ENCODE results near the gene CRACDL. TPM values are rescaled to one million over a fixed set of nuclear protein-coding genes. Genes with fewer than 3 reads are reported as not detected.

CRACDL gene
- total RNA-seq, 1 donor from 2014 or later = 0.52 TPM

- Histone ChIP-seq H3K4me3 (ENCODE audit: low read length in 3 of 3) (peak overlapping the region in 1 of 3 donors; percentile 25), H3K9me3 (ENCODE audit: control insufficient read depth in 3 of 3, low read length in 3 of 3) (no peaks in the 10 kb centered on the region), H3K4me1 (ENCODE audit: control insufficient read depth in 3 of 3, insufficient read depth in 3 of 3, low read length in 3 of 3) (peaks cover 6 to 15% (median 9%) of the 10 kb centered on the region in 3 donors), H3K27me3 (ENCODE audit: control insufficient read depth in 3 of 3, insufficient read depth in 3 of 3, low read length in 3 of 3) (no peaks in the 10 kb centered on the region), H3K27ac (ENCODE audit: low read depth, low read length) (peak overlapping the region; percentile 41), H3K9ac (ENCODE audit: low read depth in 1 of 3, low read length in 3 of 3) (no peak overlapping the region), H3K36me3 (ENCODE audit: control insufficient read depth in 3 of 3, insufficient read depth in 3 of 3, low read length in 3 of 3) (no peaks in the 10 kb centered on the region)
Measured at GRCh38 chr2:98869870-98870269, 66.2 kb downstream of the CRACDL start.

- Histone ChIP-seq H3K27ac (ENCODE audit: low read depth, low read length) (peak overlapping the region; percentile 41), H3K9me3 (ENCODE audit: control insufficient read depth in 3 of 3, low read length in 3 of 3) (no peaks in the 10 kb centered on the region), H3K4me3 (ENCODE audit: low read length in 3 of 3) (no peak overlapping the region)
Measured at GRCh38 chr2:98869272-98869641, 66.8 kb downstream of the CRACDL start.

GRCh38 chr2:98868548-98869271 lies 67.3 kb downstream of the CRACDL start:
- no peaks in the 10 kb centered on the region for H3K27me3 ChIP-seq (ENCODE audit: control insufficient read depth in 3 of 3, insufficient read depth in 3 of 3, low read length in 3 of 3)
- no peaks in the 10 kb centered on the region for H3K36me3 ChIP-seq (ENCODE audit: control insufficient read depth in 3 of 3, insufficient read depth in 3 of 3, low read length in 3 of 3)
- no peak overlapping the region for H3K27ac ChIP-seq (ENCODE audit: low read depth, low read length)
- H3K9me3 ChIP-seq (ENCODE audit: control insufficient read depth in 3 of 3, low read length in 3 of 3) = no peaks in the 10 kb centered on the region
- peaks cover 6 to 15% (median 9%) of the 10 kb centered on the region in 3 donors for H3K4me1 ChIP-seq (ENCODE audit: control insufficient read depth in 3 of 3, insufficient read depth in 3 of 3, low read length in 3 of 3)
- no peak overlapping the region for H3K4me3 ChIP-seq (ENCODE audit: low read length in 3 of 3)
- no peak overlapping the region for H3K9ac ChIP-seq (ENCODE audit: low read depth in 1 of 3, low read length in 3 of 3)

More at GRCh38 chr2:98869272-98869641, 66.8 kb downstream of the CRACDL start:
- no peaks in the 10 kb centered on the region for H3K27me3 ChIP-seq (ENCODE audit: control insufficient read depth in 3 of 3, insufficient read depth in 3 of 3, low read length in 3 of 3)
- peaks cover 6 to 15% (median 9%) of the 10 kb centered on the region in 3 donors for H3K4me1 ChIP-seq (ENCODE audit: control insufficient read depth in 3 of 3, insufficient read depth in 3 of 3, low read length in 3 of 3)
- no peaks in the 10 kb centered on the region for H3K36me3 ChIP-seq (ENCODE audit: control insufficient read depth in 3 of 3, insufficient read depth in 3 of 3, low read length in 3 of 3)
- H3K9ac ChIP-seq (ENCODE audit: low read depth in 1 of 3, low read length in 3 of 3) = no peak overlapping the region

GRCh38 chr2:98867539-98868309 lies 68.3 kb downstream of the CRACDL start:
- Histone ChIP-seq H3K27me3 (ENCODE audit: control insufficient read depth in 3 of 3, insufficient read depth in 3 of 3, low read length in 3 of 3) (no peaks in the 10 kb centered on the region), H3K36me3 (ENCODE audit: control insufficient read depth in 3 of 3, insufficient read depth in 3 of 3, low read length in 3 of 3) (no peaks in the 10 kb centered on the region), H3K9ac (ENCODE audit: low read depth in 1 of 3, low read length in 3 of 3) (no peak overlapping the region), H3K9me3 (ENCODE audit: control insufficient read depth in 3 of 3, low read length in 3 of 3) (no peaks in the 10 kb centered on the region), H3K27ac (ENCODE audit: low read depth, low read length) (no peak overlapping the region), H3K4me3 (ENCODE audit: low read length in 3 of 3) (no peak overlapping the region), H3K4me1 (ENCODE audit: control insufficient read depth in 3 of 3, insufficient read depth in 3 of 3, low read length in 3 of 3) (peaks cover 6 to 15% (median 9%) of the 10 kb centered on the region in 3 donors)

GRCh38 chr2:98866033-98866432 lies 70.0 kb downstream of the CRACDL start:
- Histone ChIP-seq H3K4me3 (ENCODE audit: low read length in 3 of 3) (no peak overlapping the region), H3K27me3 (ENCODE audit: control insufficient read depth in 3 of 3, insufficient read depth in 3 of 3, low read length in 3 of 3) (no peaks in the 10 kb centered on the region), H3K9me3 (ENCODE audit: control insufficient read depth in 3 of 3, low read length in 3 of 3) (peaks cover 0 to 2% (median 0%) of the 10 kb centered on the region in 3 donors), H3K4me1 (ENCODE audit: control insufficient read depth in 3 of 3, insufficient read depth in 3 of 3, low read length in 3 of 3) (peaks cover 6 to 15% (median 9%) of the 10 kb centered on the region in 3 donors), H3K27ac (ENCODE audit: low read depth, low read length) (no peak overlapping the region), H3K36me3 (ENCODE audit: control insufficient read depth in 3 of 3, insufficient read depth in 3 of 3, low read length in 3 of 3) (no peaks in the 10 kb centered on the region), H3K9ac (ENCODE audit: low read depth in 1 of 3, low read length in 3 of 3) (no peak overlapping the region)

GRCh38 chr2:98861601-98862000 lies 74.4 kb downstream of the CRACDL start:
- H3K4me1 ChIP-seq (ENCODE audit: control insufficient read depth in 3 of 3, insufficient read depth in 3 of 3, low read length in 3 of 3) = no peaks in the 10 kb centered on the region
- H3K4me3 ChIP-seq (ENCODE audit: low read length in 3 of 3) = no peak overlapping the region
- no peaks in the 10 kb centered on the region for H3K36me3 ChIP-seq (ENCODE audit: control insufficient read depth in 3 of 3, insufficient read depth in 3 of 3, low read length in 3 of 3)
- H3K27ac ChIP-seq (ENCODE audit: low read depth, low read length) = no peak overlapping the region
- no peak overlapping the region for H3K9ac ChIP-seq (ENCODE audit: low read depth in 1 of 3, low read length in 3 of 3)
- H3K9me3 ChIP-seq (ENCODE audit: control insufficient read depth in 3 of 3, low read length in 3 of 3) = peaks cover 0 to 2% (median 0%) of the 10 kb centered on the region in 3 donors
- H3K27me3 ChIP-seq (ENCODE audit: control insufficient read depth in 3 of 3, insufficient read depth in 3 of 3, low read length in 3 of 3) = no peaks in the 10 kb centered on the region

- no peaks in the 10 kb centered on the region for H3K36me3 ChIP-seq (ENCODE audit: control insufficient read depth in 3 of 3, insufficient read depth in 3 of 3, low read length in 3 of 3)
- H3K27ac ChIP-seq (ENCODE audit: low read depth, low read length) = no peak overlapping the region
- H3K4me3 ChIP-seq (ENCODE audit: low read length in 3 of 3) = no peak overlapping the region
- H3K9ac ChIP-seq (ENCODE audit: low read depth in 1 of 3, low read length in 3 of 3) = no peak overlapping the region
- H3K4me1 ChIP-seq (ENCODE audit: control insufficient read depth in 3 of 3, insufficient read depth in 3 of 3, low read length in 3 of 3) = no peaks in the 10 kb centered on the region
- no peaks in the 10 kb centered on the region for H3K27me3 ChIP-seq (ENCODE audit: control insufficient read depth in 3 of 3, insufficient read depth in 3 of 3, low read length in 3 of 3)
- H3K9me3 ChIP-seq (ENCODE audit: control insufficient read depth in 3 of 3, low read length in 3 of 3) = peaks cover 0 to 2% (median 0%) of the 10 kb centered on the region in 3 donors
Measured at GRCh38 chr2:98859323-98859722, 76.7 kb downstream of the CRACDL start.

- Histone ChIP-seq H3K9ac (ENCODE audit: low read depth in 1 of 3, low read length in 3 of 3) (no peak overlapping the region), H3K4me1 (ENCODE audit: control insufficient read depth in 3 of 3, insufficient read depth in 3 of 3, low read length in 3 of 3) (no peaks in the 10 kb centered on the region), H3K9me3 (ENCODE audit: control insufficient read depth in 3 of 3, low read length in 3 of 3) (no peaks in the 10 kb centered on the region), H3K27ac (ENCODE audit: low read depth, low read length) (no peak overlapping the region), H3K36me3 (ENCODE audit: control insufficient read depth in 3 of 3, insufficient read depth in 3 of 3, low read length in 3 of 3) (no peaks in the 10 kb centered on the region), H3K4me3 (ENCODE audit: low read length in 3 of 3) (no peak overlapping the region), H3K27me3 (ENCODE audit: control insufficient read depth in 3 of 3, insufficient read depth in 3 of 3, low read length in 3 of 3) (no peaks in the 10 kb centered on the region)
Measured at GRCh38 chr2:98857001-98857400, 79.0 kb downstream of the CRACDL start.

- Histone ChIP-seq H3K9ac (ENCODE audit: low read depth in 1 of 3, low read length in 3 of 3) (no peak overlapping the region), H3K9me3 (ENCODE audit: control insufficient read depth in 3 of 3, low read length in 3 of 3) (no peaks in the 10 kb centered on the region), H3K27ac (ENCODE audit: low read depth, low read length) (no peak overlapping the region), H3K27me3 (ENCODE audit: control insufficient read depth in 3 of 3, insufficient read depth in 3 of 3, low read length in 3 of 3) (peaks cover 0 to 7% (median 3%) of the 10 kb centered on the region in 3 donors), H3K4me1 (ENCODE audit: control insufficient read depth in 3 of 3, insufficient read depth in 3 of 3, low read length in 3 of 3) (no peaks in the 10 kb centered on the region), H3K4me3 (ENCODE audit: low read length in 3 of 3) (no peak overlapping the region), H3K36me3 (ENCODE audit: control insufficient read depth in 3 of 3, insufficient read depth in 3 of 3, low read length in 3 of 3) (no peaks in the 10 kb centered on the region)
Measured at GRCh38 chr2:98854682-98855081, 81.3 kb downstream of the CRACDL start.

- Histone ChIP-seq H3K9me3 (ENCODE audit: control insufficient read depth in 3 of 3, low read length in 3 of 3) (no peaks in the 10 kb centered on the region), H3K4me1 (ENCODE audit: control insufficient read depth in 3 of 3, insufficient read depth in 3 of 3, low read length in 3 of 3) (no peaks in the 10 kb centered on the region), H3K36me3 (ENCODE audit: control insufficient read depth in 3 of 3, insufficient read depth in 3 of 3, low read length in 3 of 3) (no peaks in the 10 kb centered on the region), H3K9ac (ENCODE audit: low read depth in 1 of 3, low read length in 3 of 3) (no peak overlapping the region), H3K27me3 (ENCODE audit: control insufficient read depth in 3 of 3, insufficient read depth in 3 of 3, low read length in 3 of 3) (peaks cover 0 to 7% (median 3%) of the 10 kb centered on the region in 3 donors), H3K27ac (ENCODE audit: low read depth, low read length) (no peak overlapping the region), H3K4me3 (ENCODE audit: low read length in 3 of 3) (no peak overlapping the region)
Measured at GRCh38 chr2:98852932-98853331, 83.1 kb downstream of the CRACDL start.

All from skeletal muscle tissue (tissue), 4 donors.